Activated CD4-positive, alpha-beta T cell treated with anti-CD3 and anti-CD28 coated beads, Interleukin-2, amount 50 U/mL, for 16 hours (primary cell): ENCODE data around the gene PALMD.

ENCODE experiments used
- DNase-seq: peaks from one replicate; pipeline ENCODE4 v3.0.0-alpha.2; 2020

The PALMD gene

DNA sequence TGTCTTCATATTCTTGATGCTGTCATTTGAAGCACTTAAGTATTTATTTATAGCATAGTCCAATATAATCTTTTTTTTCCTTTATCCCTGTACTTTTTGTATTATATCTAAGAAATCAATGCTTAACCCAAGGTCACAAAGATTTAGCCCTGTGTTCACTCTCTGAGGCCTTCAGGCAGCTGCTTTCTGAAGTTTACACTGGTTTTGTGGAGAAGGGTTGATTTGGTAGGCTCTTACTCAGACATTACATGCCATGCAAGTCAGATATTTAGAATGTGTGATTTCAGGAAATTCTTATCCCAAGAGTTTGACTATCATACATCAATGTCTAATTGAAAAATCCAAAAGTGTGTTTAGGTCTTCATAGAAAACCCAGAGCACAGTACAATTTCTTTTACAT, 56.3 kb downstream of the PALMD start:
- DNase-seq = no peak

- no peak for DNase-seq
These were observed 58.5 kb downstream of the PALMD start for GRCh38 chr1:99704356-99704816.

- DNase-seq = no peak
These were observed 59.5 kb downstream of the PALMD start for GRCh38 chr1:99705385-99705784.

DNA sequence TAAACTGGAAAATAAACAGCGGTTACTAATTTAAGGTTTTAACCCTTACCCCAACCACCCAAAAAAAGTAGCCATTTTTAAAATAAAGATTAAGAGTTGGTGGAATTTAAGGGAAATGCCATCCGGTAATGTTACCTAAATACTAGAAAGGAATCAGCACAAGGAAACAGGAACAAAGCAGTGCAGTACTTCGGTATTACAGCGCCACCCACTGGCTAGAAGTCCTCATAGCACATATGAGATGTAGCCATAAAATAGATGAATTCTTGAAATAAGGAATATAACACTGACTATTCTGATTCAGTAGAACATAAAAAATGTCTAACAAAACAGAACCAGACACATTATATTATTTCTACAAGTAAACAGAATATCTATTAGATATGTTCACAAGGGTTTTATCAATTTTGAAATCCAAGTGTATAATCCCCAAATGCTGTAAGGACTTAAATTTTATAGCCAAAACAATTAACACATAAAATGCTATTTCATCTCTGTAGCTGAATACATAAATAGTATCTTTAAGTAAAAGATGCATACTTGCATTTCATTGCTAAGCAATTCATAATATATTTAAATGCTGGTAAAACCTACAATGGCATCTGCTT, 61.7 kb downstream of the PALMD start:
- peak; percentile 60 for DNase-seq

DNA sequence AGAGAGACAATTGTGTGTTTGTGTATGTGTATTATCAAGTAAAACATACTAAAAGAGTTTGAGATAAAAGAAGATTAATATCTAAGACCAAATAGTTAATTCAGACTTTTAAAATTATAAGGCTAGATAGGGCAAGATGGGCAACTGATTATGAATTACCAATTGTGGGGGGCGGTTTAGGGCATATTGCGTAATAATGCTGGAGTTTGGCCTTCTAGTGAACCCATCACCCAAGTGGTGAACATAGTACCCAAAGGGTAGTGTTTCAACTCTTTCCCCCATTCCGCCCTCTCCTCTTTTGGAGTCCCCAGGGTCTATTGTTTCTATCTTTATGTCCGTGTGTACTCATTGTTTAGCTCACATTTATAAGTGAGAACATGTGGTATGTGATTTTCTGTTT, 65.1 kb downstream of the PALMD start:
- DNase-seq = no peak

DNA sequence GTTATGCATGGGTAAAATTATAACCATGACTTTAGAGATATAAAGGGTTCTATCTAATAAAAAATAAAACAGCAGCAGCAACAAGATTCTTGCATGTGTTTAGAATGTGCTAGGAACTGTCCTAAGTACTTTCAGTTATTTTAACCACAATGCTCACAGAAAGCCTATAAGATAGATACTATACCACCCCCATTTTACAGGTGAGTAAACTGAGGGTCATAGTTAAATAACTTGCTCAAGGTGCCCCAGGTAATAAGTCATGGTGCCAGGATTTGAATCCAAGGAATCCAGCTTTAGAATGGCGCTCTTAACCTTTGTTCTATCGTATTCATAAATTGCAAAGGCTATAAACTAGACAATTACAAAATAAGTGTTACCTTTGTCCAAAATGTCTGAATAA, 67.1 kb downstream of the PALMD start:
- DNase-seq = no peak

DNA sequence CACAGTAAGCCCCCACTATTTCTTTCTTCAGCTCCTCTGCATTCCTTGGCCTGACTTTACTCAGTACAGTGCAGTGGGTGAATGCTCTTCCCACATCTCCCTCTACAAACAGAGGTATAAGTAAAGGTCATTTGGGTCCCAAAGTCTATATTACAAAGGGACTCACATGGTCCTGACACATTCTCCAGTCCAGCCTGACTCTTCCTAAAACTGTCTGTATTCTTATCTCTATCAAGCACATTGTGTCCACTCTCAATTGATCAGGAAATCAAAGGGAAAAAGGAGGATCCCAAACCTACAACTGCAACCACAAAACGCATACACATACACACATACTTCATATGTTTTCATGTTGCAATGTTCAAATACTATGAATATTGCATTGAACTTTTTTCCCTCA, 71.1 kb downstream of the PALMD start:
- DNase-seq = no peak

- no peak for DNase-seq
These were observed 77.3 kb downstream of the PALMD start for GRCh38 chr1:99723251-99723650.

GRCh38 chr1:99725996-99726395, 80.1 kb downstream of the PALMD start:
- DNase-seq = no peak

DNA sequence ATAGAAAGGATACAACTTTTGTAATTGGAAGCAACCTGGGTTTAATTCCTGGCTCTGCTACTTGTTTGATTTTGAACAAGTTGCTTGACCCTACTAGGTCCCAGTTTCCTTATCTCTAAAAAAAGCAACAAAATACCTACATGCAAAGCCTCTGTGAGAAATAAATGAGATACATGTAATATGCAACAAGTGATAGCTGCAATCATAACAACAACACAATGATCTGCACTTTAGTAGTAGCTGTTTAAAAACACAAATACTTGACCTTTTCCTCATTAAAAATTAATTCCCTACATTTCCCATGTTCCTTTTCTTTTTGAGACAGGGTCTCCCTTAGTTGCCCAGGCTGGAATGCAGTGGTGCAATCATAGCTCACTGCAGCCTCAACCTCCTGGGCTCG, 80.5 kb downstream of the PALMD start:
- no peak for DNase-seq

- no peak for DNase-seq
These were observed 80.9 kb downstream of the PALMD start for GRCh38 chr1:99726818-99727217.

DNA sequence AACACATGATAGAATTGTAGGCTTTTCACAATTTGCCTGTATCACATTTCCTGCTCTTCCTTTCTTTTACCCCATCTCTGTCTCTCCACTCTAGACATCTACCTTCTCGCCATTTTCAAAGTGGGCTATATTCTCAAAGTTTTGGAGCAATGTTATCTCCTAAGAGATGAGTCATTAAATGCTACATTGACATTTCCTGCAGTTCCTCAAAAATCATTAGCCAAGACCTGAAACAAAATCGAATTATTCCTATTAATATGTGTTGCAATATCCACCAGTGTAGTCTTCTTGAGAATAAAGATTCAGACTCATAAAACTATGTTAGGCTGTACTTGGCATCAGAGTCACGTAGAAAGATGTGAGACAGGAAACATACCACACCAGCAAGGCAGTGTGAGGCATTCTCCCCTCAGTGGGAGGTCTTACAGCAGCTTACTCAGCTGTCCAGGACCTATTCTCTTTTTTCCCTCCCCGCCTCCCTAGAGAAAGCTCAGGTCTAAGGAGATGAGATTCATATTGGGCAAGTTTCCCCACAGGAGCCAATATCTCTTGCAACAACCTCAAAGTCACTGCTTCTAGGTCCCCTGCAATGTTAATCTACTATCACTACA, 81.8 kb downstream of the PALMD start:
- no peak for DNase-seq

DNA sequence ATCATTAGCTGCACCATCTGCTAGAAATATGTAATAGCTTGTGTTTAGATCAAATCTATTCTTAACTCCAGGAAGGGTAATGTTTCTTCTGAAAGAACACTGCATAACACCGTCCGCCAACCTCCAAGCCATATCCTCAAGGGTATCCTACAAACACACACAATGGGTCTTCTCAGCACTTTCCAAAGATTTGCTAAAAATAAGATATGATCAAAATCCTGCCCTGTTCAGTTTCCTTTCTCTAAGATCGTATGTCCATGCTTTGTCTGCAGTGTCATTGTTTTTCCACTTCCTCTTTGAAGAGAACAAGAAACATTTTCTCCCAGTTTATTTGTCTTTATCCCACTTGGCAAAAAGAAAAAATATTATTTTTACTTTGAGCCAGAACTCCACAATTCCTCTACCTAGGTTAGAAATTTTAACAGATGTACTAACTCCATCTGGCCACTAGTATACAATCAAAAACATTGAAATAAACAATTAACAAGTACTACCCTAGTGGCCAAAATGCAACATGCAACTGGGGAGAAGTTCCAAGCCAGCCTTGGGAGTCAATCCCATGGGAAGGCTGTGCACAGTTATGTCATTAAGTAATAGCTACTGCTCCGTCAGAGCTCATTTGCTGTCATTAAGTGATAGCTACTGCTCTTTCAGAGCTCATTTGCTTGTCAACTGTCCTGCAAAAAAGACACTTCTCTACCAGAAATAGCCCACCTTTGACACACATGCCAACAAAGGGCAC, 82.8 kb downstream of the PALMD start:
- DNase-seq = no peak

GRCh38 chr1:99731384-99731783, 85.5 kb downstream of the PALMD start:
- peak; percentile 55 for DNase-seq

- no peak for DNase-seq
These were observed 89.9 kb downstream of the PALMD start for GRCh38 chr1:99735852-99736251.

GRCh38 chr1:99737016-99737415, 91.1 kb downstream of the PALMD start:
- peak; percentile 28 for DNase-seq

GRCh38 chr1:99738858-99739465, 93.0 kb downstream of the PALMD start:
- DNase-seq = no peak

GRCh38 chr1:99740141-99740540, 94.2 kb downstream of the PALMD start:
- no peak for DNase-seq
